CD4-positive, alpha-beta T cell treated with Interferon alpha-2 for 1 hour (primary cell): ENCODE measurements around the gene PHKG2.
A peak's percentile ranks its signal among the peaks of the same experiment; 100 is the strongest.

ENCODE experiments used
- DNase-seq, 2 donors: peaks; one replicate each; pipeline ENCODE4 v3.0.0-alpha.2; 2020 to 2022

Gene PHKG2

GRCh38 chr16:30757316-30757715, 9.1 kb downstream of the PHKG2 start:
- no peak for DNase-seq

- peak in 1 of 2 donors; percentile 23 for DNase-seq
Observed at GRCh38 chr16:30758988-30759491, 10.8 kb downstream of the PHKG2 start.

- no peak for DNase-seq
Observed at GRCh38 chr16:30760001-30760559, 11.9 kb downstream of the PHKG2 start.

GRCh38 chr16:30760577-30761426, 12.6 kb downstream of the PHKG2 start:
- DNase-seq = no peak

GRCh38 chr16:30761427-30761927, 13.3 kb downstream of the PHKG2 start:
- DNase-seq = peak; percentile 12 to 38

GRCh38 chr16:30761928-30762902, 14.0 kb downstream of the PHKG2 start, which contains the start of the genes CFAP119 and RNF40:
Gene CFAP119 (minus strand): TSS chr16:30762062. CDS start chr16:30761748, 314 bp downstream.
Gene RNF40 (plus strand): TSS chr16:30762322. CDS start chr16:30762546, 224 bp downstream.
- peak; percentile 91 to 95 for DNase-seq

- DNase-seq = no peak
Observed at GRCh38 chr16:30762991-30763725, 14.9 kb downstream of the PHKG2 start.

- DNase-seq = no peak
Observed at GRCh38 chr16:30764086-30764485, 15.9 kb downstream of the PHKG2 start.

GRCh38 chr16:30764816-30765465, 16.7 kb downstream of the PHKG2 start:
- DNase-seq = no peak

GRCh38 chr16:30766206-30766932, 18.1 kb downstream of the PHKG2 start:
- no peak for DNase-seq

- no peak for DNase-seq
Observed at GRCh38 chr16:30766933-30767284, 18.7 kb downstream of the PHKG2 start.

- DNase-seq = peak; percentile 44 to 66
Observed at GRCh38 chr16:30767767-30768465, 19.7 kb downstream of the PHKG2 start.

GRCh38 chr16:30768583-30769181, 20.5 kb downstream of the PHKG2 start:
- no peak for DNase-seq

- DNase-seq = no peak
Observed at GRCh38 chr16:30769379-30770089, 21.3 kb downstream of the PHKG2 start.

- no peak for DNase-seq
Observed at GRCh38 chr16:30771726-30772125, 23.5 kb downstream of the PHKG2 start.

GRCh38 chr16:30773826-30774225, 25.6 kb downstream of the PHKG2 start:
- no peak for DNase-seq

- no peak for DNase-seq
Observed at GRCh38 chr16:30774367-30775130, 26.3 kb downstream of the PHKG2 start.

GRCh38 chr16:30775131-30775391, 26.8 kb downstream of the PHKG2 start:
- DNase-seq = no peak
